ENCODE results near the gene GLYAT. TPM values are rescaled to one million over a fixed set of nuclear protein-coding genes. Genes with fewer than 3 reads are reported as not detected.

GLYAT gene, protein sequence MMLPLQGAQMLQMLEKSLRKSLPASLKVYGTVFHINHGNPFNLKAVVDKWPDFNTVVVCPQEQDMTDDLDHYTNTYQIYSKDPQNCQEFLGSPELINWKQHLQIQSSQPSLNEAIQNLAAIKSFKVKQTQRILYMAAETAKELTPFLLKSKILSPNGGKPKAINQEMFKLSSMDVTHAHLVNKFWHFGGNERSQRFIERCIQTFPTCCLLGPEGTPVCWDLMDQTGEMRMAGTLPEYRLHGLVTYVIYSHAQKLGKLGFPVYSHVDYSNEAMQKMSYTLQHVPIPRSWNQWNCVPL
- total RNA-seq = not detected in 2 replicates

DNA sequence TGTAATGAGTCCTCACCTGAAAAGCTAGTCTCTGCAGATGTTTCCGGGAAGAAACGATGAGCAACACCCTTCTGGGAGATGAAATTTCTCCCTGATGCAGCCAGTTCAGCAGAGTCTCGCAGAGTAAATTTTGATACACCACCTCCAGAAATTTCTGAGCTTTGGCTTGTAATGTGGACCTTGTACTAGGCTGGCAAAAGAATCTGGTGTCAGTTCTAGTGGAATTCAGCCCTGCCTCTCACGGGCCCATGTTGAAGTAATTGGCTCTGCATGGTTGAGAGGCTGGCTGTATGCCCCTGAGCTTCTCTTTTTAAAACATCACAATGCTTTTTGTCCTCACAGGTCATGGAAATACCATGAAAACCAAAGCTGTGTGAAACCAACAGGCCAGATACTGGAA is at the start of gene GLYAT:
Gene GLYAT, minus strand, starts transcription at position 125 of the 400 bp plus-strand sequence. CDS start 7,447 bp downstream, outside the sequence.

Other genes starting within 250 kb of the GLYAT start
- not detected in 2 replicates for gene OR5B21, start 223.8 kb downstream of the GLYAT start, total RNA-seq
- 2.4 and 2.5 TPM in 2 replicates for gene LPXN, start 156.1 kb downstream of the GLYAT start, total RNA-seq
- 69.5 and 70.4 TPM in 2 replicates for gene ZFP91, start 152.9 kb downstream of the GLYAT start, total RNA-seq
- gene CNTF, start 109.3 kb downstream of the GLYAT start, total RNA-seq = 1.4 and 2.4 TPM in 2 replicates
- under 0.01 and 0.07 TPM in 2 replicates for gene GLYATL2, start 112.8 kb upstream of the GLYAT start, total RNA-seq
- gene GLYATL1, start 207.5 kb upstream of the GLYAT start, total RNA-seq = not detected in 2 replicates